ENCODE measurements around the gene ITPR1.
"Not testable (repeated sequence)": the region's sequence is repeated elsewhere in the genome, so short reads cannot be mapped to it uniquely, and the experiment has no call there.

The ITPR1 gene

DNA sequence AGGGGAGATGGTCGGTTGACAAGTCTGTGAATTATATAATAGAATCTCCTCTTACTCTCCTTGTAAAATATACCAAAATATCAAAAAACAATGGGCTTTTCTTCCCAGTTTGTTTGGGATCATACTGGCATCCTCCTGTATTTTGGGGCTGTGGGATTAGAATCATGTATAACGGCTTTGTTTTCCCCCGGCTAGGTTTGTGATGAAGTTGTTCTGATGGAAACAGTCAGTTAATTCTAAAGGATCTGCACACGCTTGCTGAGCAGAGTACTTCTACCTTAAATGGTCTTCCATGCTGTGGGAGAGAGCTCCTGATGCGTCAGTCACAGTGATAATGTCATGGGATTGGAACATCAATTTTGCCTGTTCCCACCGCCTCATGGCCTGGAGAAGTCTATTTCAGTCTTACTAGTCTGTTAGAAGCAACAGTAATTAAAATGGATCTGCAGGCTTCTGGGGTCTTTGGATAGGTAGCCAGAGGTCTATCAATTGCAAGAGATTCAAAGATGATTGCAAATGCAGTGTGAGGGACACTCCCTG, 81.3 kb downstream of the ITPR1 start:
- DNase-seq: no peak

GRCh38 chr3:4575381-4575780, 82.2 kb downstream of the ITPR1 start:
- DNase-seq: no peak

GRCh38 chr3:4577721-4578120, 84.6 kb downstream of the ITPR1 start:
- no peak for DNase-seq

DNA sequence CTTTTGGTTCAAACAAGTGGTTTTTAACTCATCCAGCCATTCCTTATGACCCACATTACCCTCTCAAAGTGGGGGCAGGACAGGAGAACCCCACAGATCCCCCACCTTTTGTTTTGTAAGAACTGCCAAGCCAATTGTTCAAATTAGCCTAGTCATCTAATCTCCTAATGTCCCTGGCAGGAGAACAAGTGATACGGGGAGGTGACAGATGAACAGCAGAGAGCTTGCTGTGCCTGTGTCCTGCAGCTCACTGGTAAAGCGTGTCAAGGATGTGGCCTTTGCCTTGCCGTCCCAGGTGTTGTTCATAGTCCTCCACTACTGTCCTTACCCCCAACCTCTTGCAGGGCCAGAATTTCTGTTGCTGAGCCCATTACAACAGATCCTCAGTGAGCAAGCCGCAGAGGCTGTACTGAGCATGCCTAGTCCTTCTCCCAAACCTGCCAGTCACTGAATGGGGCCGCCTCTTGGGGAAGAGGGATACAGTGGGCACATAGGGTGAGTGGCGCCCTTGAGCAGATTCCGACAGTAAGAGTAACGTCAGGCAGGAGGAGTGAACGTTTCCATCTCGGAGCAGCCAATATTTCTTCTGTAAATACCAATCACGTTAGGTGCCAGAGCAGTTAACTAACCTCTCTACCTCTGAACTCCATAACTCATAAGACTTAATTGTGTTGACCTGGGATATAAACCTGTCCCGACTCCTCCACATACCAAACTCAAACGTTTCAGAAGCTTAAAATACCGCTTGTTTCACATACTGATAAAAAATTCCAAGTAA, 87.4 kb downstream of the ITPR1 start:
- DNase-seq: no peak

DNA sequence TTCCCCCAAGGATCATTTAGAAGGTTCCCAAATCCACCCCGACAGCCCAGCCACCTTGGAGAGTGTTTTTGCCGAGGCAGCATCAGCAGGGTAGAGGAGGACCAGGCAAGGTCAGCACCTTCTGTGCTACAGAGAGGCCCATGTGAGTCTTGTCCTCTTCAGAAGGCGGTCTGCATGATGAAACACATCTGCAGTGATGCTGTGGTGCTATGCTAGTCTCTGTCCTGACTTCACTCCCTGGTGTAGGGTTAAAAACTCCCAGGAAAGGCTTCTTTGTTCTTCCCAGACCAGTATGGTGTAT, 87.9 kb downstream of the ITPR1 start:
- DNase-seq: no peak

DNA sequence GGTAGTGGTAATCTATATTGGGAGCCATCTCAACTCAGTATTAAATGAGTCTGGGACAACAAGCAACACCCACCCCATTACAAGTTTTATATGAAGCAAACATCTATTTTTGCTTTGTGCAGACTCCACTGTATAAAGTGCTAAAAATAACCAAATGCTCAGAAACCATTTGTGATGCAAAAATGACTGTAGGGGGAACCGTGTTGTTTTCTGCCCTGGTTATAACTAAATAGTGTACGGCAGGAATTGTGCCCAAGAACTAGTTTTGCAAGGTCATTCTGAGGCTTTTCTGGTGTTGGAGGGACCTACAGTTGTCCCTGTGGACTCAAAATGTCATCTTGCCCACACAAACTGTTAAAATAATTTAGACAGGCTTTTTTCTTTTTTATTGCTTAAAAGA, 88.3 kb downstream of the ITPR1 start:
- DNase-seq: no peak

DNA sequence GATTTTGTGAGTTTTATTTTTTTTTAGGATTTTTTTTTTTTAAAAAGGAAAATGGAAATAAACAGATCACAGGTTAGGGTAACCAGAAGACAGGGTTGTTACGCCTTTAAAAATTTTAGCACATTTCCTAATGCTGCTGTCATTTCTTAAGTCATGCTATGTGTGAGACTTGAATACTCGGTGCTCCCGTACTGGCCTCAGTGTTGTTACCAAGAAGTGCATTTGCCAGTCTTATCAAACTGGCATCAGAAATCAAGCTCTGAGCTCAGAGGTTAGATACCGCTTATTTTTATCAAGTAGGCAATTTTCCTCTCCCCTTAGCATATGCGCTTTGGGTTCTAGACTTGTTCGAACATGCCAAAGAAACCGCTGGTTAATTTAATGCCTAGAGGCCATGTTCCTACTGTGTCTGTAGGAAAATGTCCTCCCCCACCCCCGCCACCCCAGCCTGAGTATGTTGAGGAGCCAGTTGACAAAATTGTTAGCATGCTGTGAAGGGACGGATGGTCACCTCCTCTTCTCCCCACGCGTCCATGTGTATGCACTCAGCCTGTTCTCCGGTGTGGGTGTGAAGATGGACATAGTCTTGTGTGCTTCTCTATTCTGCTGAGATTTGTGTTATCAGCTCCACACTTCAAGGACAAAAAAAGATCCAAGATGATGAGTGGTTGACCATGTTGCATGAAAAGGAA, 88.9 kb downstream of the ITPR1 start:
- no peak for DNase-seq

GRCh38 chr3:4582624-4583023, 89.5 kb downstream of the ITPR1 start:
- DNase-seq: no peak

DNA sequence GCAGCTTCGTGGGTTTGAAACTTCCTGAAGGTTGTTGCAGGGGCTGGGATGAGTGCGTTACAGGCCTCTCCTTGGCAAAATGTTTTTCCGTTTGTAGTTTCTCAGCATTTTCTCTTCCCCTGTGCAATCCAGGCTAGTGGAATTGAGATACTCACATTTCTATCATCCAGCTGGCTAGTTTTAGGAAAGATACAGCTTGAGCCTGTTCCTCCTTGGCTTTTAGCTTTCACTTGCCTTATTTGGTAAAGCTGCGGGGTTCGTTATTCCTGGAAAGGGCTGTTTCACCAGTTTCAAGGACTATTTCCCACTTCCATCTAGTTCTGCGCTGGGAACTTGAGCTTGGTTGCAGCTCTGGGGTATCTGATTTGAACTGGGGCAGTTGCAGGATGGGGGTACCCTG, 90.3 kb downstream of the ITPR1 start:
- DNase-seq: no peak

- no peak for DNase-seq
Observed at GRCh38 chr3:4584456-4585249, 91.5 kb downstream of the ITPR1 start.

DNA sequence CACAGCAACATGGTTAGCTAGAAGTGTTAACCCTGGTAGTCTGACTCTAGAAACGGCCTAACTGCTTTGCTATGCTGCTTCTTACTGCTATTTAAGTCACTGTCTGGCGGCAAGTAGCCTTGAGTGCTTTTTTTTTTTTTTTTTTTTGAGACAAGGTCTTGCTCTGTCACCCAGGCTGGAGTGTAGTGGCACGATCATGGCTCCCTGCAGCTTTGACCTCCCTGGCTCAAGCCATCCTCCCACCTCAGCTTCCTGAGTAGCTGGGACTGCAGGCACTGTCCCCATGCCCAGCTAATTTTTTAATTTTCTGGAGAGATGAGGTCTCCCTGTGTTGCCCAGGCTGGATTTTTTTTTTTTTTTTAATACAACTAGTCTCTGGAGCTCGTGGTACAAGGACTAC, 93.2 kb downstream of the ITPR1 start:
- DNase-seq: no peak

DNA sequence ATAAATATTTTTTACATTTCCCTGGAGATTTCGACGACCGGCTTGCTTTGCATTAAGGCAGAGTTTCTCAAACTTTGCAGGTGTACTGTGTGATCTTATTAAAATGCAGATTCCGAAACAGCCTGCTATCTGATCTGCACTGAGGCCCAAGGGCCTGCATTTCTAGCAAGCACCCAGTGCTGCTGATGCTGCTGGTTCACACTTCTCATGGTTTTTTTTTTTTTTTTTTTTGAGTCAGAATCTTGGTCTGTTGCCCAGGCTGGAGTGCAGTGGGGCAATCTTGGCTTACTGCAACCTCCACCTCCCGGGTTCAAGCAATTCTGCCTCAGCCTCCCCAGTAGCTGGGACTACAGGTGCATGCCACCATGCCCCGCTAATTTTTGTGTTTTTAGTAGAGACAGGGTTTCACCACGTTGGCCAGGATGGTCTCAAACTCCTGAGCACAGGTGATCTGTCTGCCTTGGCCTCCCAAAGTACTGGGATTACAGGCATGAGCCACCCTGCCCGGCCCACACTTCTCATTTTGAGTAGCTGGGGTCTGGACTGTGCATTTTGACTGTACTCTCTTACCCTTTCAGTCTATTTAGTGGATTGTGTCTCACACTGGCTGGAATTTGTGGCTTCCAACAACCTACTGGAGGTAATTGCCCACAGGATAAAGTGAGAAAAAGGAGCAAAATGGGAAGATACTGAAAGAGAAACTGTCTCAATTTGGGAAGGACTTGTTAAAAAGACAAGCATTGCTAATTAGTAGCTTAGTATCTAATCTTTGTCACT, 94.1 kb downstream of the ITPR1 start:
- no peak for DNase-seq

- no peak for DNase-seq
Observed at GRCh38 chr3:4587838-4588105, 94.6 kb downstream of the ITPR1 start.

GRCh38 chr3:4588466-4588865, 95.3 kb downstream of the ITPR1 start:
- DNase-seq: no peak

- no peak for DNase-seq
Observed at GRCh38 chr3:4589475-4590097, 96.4 kb downstream of the ITPR1 start.

DNA sequence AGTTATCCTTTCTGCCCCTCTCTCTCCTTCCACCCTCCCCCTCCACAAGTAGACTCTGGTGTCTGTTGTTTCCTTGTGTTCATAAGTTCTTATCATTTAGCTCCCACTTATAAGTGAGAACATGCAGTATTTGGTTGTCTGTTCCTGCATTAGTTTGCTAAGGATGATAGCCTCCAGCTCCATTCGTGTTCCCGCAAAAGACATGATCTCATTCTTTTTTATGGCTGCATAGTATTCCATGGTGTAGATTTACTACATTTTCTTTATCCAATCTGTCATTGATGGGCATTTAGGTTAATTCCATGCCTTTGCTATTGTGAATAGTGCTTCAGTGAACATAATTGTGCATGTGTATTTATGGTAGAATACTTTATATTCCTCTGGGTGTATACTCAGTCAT, 97.7 kb downstream of the ITPR1 start:
- DNase-seq: not testable (repeated sequence)

DNA sequence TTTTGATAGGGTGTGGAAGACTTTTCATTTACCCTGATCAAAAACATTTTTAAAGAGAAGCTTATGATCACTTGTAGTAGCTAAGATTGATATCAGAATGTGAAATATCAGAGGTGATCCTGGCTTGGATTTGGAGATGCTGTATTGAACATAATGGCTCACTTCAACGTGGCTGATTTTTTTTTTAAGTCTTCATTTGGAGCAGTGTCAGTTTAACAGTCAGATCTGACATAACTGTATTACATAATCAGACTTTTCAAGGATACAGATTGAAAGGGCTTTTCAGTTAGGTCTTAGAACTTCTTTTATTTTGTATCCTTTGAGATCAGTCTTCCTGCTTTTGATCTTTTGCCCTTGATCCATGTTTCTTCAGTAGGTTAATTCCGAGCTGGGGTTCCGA, 98.5 kb downstream of the ITPR1 start:
- DNase-seq: no peak

DNA sequence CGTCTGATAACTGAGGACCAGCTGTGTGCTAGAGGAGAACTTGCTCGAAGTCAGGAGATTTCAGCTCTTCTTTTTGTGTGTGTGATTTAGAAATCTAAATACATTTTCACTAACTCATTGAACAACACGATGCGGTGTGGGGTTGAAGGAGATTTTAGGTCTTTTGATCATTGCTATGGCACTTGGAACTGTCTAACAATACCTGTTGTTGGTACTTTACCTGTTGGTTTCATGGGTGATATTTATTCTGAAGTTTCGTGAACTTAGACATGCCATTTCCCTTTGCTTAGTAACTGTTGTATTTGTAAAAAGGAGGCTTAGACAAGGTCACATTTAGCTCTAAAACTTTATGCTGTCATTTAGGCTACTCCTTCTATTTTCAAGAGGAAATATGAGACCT, 99.9 kb downstream of the ITPR1 start:
- DNase-seq: no peak

GRCh38 chr3:4595710-4596113, 102.6 kb downstream of the ITPR1 start:
- no peak for DNase-seq

GRCh38 chr3:4596612-4597011, 103.5 kb downstream of the ITPR1 start:
- no peak for DNase-seq

- no peak for DNase-seq
Observed at GRCh38 chr3:4597208-4597985, 104.2 kb downstream of the ITPR1 start.

- DNase-seq: not testable (repeated sequence)
Observed at GRCh38 chr3:4598232-4598631, 105.1 kb downstream of the ITPR1 start.
